Thyroid gland (tissue), 4 donors: ENCODE measurements around the gene PIK3CG. TPM values are rescaled to one million over a fixed set of nuclear protein-coding genes. Genes with fewer than 3 reads are reported as not detected.

Experiments
- DNase-seq, 2 donors: peaks; one replicate each; pipeline ENCODE4 v3.0.0-alpha.2; 2019
- H3K27ac ChIP-seq, 3 donors: fragments of 200-600 bp; sonication (generic); 1 replicate in 2 of 3; 2 replicates in 1 of 3; pipeline ENCODE4 v1.5.1; 2016 to 2019; ENCODE audit warnings: mild to moderate bottlenecking in 1 of 3, moderate library complexity in 1 of 3
- H3K27me3 ChIP-seq: fragments of 200-600 bp; sonication (generic); one replicate; pipeline ENCODE4 v1.5.1; 2019
- H3K36me3 ChIP-seq, 2 donors: fragments of 200-600 bp; sonication (generic); one replicate each; pipeline ENCODE4 v1.5.1; 2016 to 2019
- H3K4me1 ChIP-seq, 2 donors: fragments of 200-600 bp; sonication (generic); one replicate each; pipeline ENCODE4 v1.5.1; 2017 to 2019
- H3K4me3 ChIP-seq, 3 donors: fragments of 200-600 bp; sonication (generic); replicated peaks in 1 of 3; 1 replicate in 2 of 3; 2 replicates in 1 of 3; pipeline ENCODE4 v1.5.1; 2016; ENCODE audit warnings: mild to moderate bottlenecking in 1 of 3
- H3K9me3 ChIP-seq: fragments of 200-600 bp; sonication (generic); one replicate; pipeline ENCODE4 v1.5.1; 2017
- POLR2A ChIP-seq, 2 donors: fragments of 450-650 bp; IDR thresholded peaks; one replicate each; pipeline ENCODE4 v1.6.1; 2017; ENCODE audit warnings: antibody characterized with exemption in 2 of 2, mild to moderate bottlenecking in 2 of 2, moderate library complexity in 1 of 2
- WGBS, 2 donors: methylation state at CpG; one replicate each; pipeline ENCODE4 v1.1.5; 2017; 5-methylcytosine and 5-hydroxymethylcytosine counted together
- intact Hi-C: fragments of 100-400 bp; cut with DNase I; formaldehyde crosslinking; loops from one replicate; pipeline ENCODE4 v1.15.1; 2023
- total RNA-seq, 4 donors: library from RNA; depleted of rRNA; stranded (reverse); fragments of >200 nt; gene quantifications; one replicate each; pipeline ENCODE4 v1.2.3, GENCODE V29; 2016
- TF ChIP-seq, protein P1 (sequence below), 6 experiments: fragments of 200-600 bp in 3 of 6; fragments of 450-650 bp in 3 of 6; sonication (generic) in 3 of 6; IDR thresholded peaks; one replicate each; pipeline ENCODE4 v1.5.1; 2016 to 2019; ENCODE audit warnings: antibody characterized with exemption in 6 of 6, mild to moderate bottlenecking in 2 of 6, inconsistent platforms in 1 of 6, moderate library complexity in 1 of 6

PIK3CG gene
- total RNA-seq, 4 donors from 2014 or later = 2.2 to 4.3 (median 2.5) TPM

DNA sequence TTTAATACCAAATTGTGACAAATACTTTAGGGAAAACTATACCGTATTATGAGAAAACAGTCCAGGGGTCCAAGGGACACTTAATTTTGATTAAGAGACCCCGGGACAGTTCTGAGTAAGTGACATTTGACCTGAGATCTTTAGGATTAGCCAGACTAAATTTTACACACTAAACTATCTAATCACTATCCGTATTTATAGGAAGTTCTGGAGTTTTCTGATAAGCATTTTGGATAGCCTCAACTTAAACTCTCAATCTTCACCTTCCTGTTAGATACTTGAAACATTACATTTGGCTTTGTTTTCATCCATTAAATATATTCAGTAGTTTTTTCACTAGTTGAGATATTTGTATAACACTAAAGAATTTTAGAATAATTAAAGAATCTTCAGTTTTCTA is 5.4 kb downstream of the PIK3CG start:
- Histone ChIP-seq H3K36me3 (no peaks in the 10 kb centered on the region), H3K27ac (no peak overlapping the region), H3K4me3 (no peak overlapping the region), H3K9me3 (no peaks in the 10 kb centered on the region), H3K27me3 (no peaks in the 10 kb centered on the region), H3K4me1 (no peaks in the 10 kb centered on the region)
- WGBS, 2 donors = 69 to 72% methylated on average over 3 of the region's 3 CpGs
- intact Hi-C loops = no loop called here
- no peak for TF ChIP-seq POLR2A (IDR thresholded peaks at IDR 0.05)
- TF ChIP-seq, protein P1, sequence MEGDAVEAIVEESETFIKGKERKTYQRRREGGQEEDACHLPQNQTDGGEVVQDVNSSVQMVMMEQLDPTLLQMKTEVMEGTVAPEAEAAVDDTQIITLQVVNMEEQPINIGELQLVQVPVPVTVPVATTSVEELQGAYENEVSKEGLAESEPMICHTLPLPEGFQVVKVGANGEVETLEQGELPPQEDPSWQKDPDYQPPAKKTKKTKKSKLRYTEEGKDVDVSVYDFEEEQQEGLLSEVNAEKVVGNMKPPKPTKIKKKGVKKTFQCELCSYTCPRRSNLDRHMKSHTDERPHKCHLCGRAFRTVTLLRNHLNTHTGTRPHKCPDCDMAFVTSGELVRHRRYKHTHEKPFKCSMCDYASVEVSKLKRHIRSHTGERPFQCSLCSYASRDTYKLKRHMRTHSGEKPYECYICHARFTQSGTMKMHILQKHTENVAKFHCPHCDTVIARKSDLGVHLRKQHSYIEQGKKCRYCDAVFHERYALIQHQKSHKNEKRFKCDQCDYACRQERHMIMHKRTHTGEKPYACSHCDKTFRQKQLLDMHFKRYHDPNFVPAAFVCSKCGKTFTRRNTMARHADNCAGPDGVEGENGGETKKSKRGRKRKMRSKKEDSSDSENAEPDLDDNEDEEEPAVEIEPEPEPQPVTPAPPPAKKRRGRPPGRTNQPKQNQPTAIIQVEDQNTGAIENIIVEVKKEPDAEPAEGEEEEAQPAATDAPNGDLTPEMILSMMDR (IDR thresholded peaks at IDR 0.05) = no peak
- DNase-seq = no peak

DNA sequence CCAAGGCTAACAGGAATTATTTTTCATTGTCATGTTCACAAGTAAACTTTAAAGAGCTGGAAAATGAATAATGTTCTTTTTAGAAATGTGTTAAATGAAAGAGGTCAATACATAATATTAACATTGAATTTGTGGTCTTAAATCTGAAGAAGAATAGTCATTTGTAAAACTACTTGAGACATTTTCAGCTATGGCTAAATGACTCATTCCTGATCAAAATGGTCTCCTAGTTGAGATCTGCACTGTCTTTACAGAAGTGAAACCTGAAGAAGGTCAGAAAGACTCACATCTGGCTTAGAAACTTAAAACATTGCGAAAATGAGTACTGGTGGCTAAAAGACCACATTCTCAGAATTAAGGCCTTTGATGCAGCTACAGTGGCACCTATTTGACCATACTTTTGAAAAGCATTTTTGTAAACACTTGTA is 5.9 kb downstream of the PIK3CG start:
- Histone ChIP-seq H3K36me3 (no peaks in the 10 kb centered on the region), H3K9me3 (no peaks in the 10 kb centered on the region), H3K27me3 (no peaks in the 10 kb centered on the region), H3K4me1 (no peaks in the 10 kb centered on the region), H3K4me3 (no peak overlapping the region), H3K27ac (no peak overlapping the region)
- TF ChIP-seq POLR2A (IDR thresholded peaks at IDR 0.05) = no peak
- TF ChIP-seq, protein P1 (IDR thresholded peaks at IDR 0.05) = no peak
- no peak for DNase-seq
- intact Hi-C loops = no loop called here
- whole genome bisulfite sequencing, 2 donors = 78 to 86% methylated on average over 1 of the region's 1 CpG

DNA sequence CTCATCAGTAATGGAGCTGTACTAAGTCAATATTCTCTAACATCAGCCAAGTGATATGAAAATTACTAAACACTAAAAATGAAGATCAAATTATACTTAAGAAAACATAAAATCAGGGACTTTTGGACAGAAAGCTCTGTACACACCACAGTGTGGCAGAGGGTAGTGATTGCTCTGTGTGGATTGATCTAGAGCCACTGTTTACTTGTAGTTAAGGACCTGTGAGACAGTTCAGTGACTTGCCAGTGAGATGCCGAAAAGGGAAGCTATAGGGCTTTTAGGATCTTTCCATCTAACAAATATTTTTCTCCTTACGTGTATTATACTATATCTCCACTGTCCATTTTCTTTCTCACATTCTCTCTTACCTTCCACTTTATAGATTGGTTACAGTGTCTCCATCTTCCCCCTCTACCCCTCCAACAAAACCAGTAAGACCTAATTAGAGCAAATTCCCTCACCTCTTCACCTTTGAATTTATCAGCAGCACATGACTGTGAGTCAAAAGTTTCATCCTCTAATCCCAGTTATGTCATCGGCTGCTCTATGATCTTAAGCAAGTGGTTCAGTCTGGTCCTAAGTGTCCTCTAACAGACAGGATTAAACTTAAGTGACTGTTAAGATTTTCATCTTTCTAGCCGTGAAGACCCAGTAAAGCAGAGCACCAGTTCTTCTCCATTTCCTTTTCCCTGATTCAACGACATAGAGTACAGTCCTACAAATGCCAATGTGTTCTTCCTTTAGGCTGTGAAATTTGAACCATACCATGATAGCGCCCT is 6.9 kb downstream of the PIK3CG start:
- Histone ChIP-seq H3K27ac (no peak overlapping the region), H3K36me3 (no peaks in the 10 kb centered on the region), H3K9me3 (no peaks in the 10 kb centered on the region), H3K4me3 (no peak overlapping the region), H3K27me3 (no peaks in the 10 kb centered on the region), H3K4me1 (no peaks in the 10 kb centered on the region)
- intact Hi-C loops = no loop called here
- TF ChIP-seq POLR2A (IDR thresholded peaks at IDR 0.05) = no peak
- TF ChIP-seq, protein P1 (IDR thresholded peaks at IDR 0.05) = no peak
- no peak for DNase-seq
- 63 to 68% methylated on average over 6 of the region's 6 CpGs for WGBS, 2 donors

DNA sequence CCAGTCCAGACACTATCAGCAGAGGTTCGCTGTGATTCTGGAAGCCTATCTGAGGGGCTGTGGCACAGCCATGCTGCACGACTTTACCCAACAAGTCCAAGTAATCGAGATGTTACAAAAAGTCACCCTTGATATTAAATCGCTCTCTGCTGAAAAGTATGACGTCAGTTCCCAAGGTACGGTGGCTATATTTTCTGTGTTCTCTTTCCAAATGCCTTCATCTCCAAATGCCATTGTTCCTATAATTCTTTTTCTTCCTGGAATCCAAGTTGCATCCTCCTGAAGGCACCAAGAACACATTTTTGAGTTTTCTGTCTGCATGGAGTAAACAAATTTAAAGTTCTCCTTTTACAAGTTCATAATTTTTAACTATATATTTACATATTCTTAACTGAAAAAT is 7.7 kb downstream of the PIK3CG start:
- Histone ChIP-seq H3K9me3 (no peaks in the 10 kb centered on the region), H3K36me3 (no peaks in the 10 kb centered on the region), H3K4me1 (no peaks in the 10 kb centered on the region), H3K27me3 (no peaks in the 10 kb centered on the region), H3K4me3 (no peak overlapping the region), H3K27ac (no peak overlapping the region)
- no peak for DNase-seq
- intact Hi-C loops = no loop called here
- no peak for TF ChIP-seq POLR2A (IDR thresholded peaks at IDR 0.05)
- TF ChIP-seq, protein P1 (IDR thresholded peaks at IDR 0.05) = no peak
- WGBS, 2 donors = 92 to 96% methylated on average over 6 of the region's 6 CpGs

DNA sequence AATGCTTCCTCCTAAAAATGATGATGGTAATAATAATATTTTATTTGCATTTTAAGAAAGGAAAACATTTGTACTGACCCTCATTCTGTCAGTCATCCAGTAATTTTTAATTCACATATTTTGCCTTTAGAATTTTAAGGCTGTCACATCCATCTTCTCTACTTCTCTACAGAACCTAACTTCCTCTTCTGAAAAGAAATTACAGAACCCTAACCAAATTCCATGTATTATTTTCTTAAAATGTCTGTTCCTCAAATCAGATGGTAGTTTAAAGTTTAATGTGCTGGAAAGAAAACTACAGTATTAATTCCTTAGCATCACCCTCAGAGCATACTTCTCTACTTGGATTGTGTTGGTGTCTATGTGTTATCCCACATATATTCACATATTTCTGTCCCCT is 9.0 kb downstream of the PIK3CG start:
- no peaks in the 10 kb centered on the region for H3K4me1 ChIP-seq
- no peak for DNase-seq
- no peak for TF ChIP-seq POLR2A (IDR thresholded peaks at IDR 0.05)
- TF ChIP-seq, protein P1 (IDR thresholded peaks at IDR 0.05) = no peak

More for the DNA sequence above, 9.0 kb downstream of the PIK3CG start:
- intact Hi-C loops = no loop called here
- H3K9me3 ChIP-seq = no peaks in the 10 kb centered on the region
- H3K36me3 ChIP-seq = no peaks in the 10 kb centered on the region
- no peak overlapping the region for H3K27ac ChIP-seq
- H3K4me3 ChIP-seq = no peak overlapping the region
- no peaks in the 10 kb centered on the region for H3K27me3 ChIP-seq
